Endometrial microvascular endothelial cells (primary cell): ENCODE measurements around the gene STK11. TPM values are rescaled to one million over a fixed set of nuclear protein-coding genes. Genes with fewer than 3 reads are reported as not detected.

Experiments
- in situ Hi-C: cut with HindIII; loops from 2 replicates; pipeline ENCODE4 v1.10.0; 2017; ENCODE audit warnings: low sequenced_read_pairs, low pct_unique_long_range_greater_than_20kb; ENCODE audit errors: inconsistent ontology term
- total RNA-seq: library from RNA; depleted of rRNA; stranded (reverse); fragments of >200 nt; gene quantifications from one replicate; pipeline ENCODE4 v1.2.3, GENCODE V29; 2015; ENCODE audit errors: inconsistent ontology term

STK11 gene
- total RNA-seq, 1 donor from 2014 or later, result 67.1 TPM

GRCh38 chr19:1231729-1232637, 26.4 kb downstream of the STK11 start:
- in situ Hi-C loops, result no loop called here

- in situ Hi-C loops, result no loop called here
Observed at GRCh38 chr19:1232652-1233072, 27.1 kb downstream of the STK11 start.

- in situ Hi-C loops, result no loop called here
Observed at GRCh38 chr19:1233115-1233667, 27.6 kb downstream of the STK11 start.

GRCh38 chr19:1234051-1234954, 28.7 kb downstream of the STK11 start:
- in situ Hi-C loops, result no loop called here

- in situ Hi-C loops, result no loop called here
Observed at GRCh38 chr19:1234955-1235380, 29.4 kb downstream of the STK11 start.

- in situ Hi-C loops, result no loop called here
Observed at GRCh38 chr19:1235625-1236538, 30.3 kb downstream of the STK11 start.

- in situ Hi-C loops, result no loop called here
Observed at GRCh38 chr19:1236576-1236975, 31.0 kb downstream of the STK11 start.

GRCh38 chr19:1237027-1237659, 31.6 kb downstream of the STK11 start:
- in situ Hi-C loops, result no loop called here

- in situ Hi-C loops, result no loop called here
Observed at GRCh38 chr19:1237754-1238368, 32.3 kb downstream of the STK11 start, which contains the start of gene CBARP. Gene CBARP (minus strand): TSS chr19:1238005. CDS start chr19:1236100, 1,905 bp downstream.

- in situ Hi-C loops, result no loop called here
Observed at GRCh38 chr19:1238369-1239303, 33.1 kb downstream of the STK11 start.

- in situ Hi-C loops, result no loop called here
Observed at GRCh38 chr19:1239420-1239795, 33.8 kb downstream of the STK11 start.

- in situ Hi-C loops, result no loop called here
Observed at GRCh38 chr19:1239796-1240737, 34.5 kb downstream of the STK11 start.

GRCh38 chr19:1240925-1241324, 35.3 kb downstream of the STK11 start:
- in situ Hi-C loops, result no loop called here

- in situ Hi-C loops, result no loop called here
Observed at GRCh38 chr19:1241417-1242095, 36.0 kb downstream of the STK11 start, which contains the start of gene ATP5F1D. Gene ATP5F1D (plus strand): TSS chr19:1241751. CDS start chr19:1241851, 100 bp downstream.
